ENCODE results near the gene YAE1. TPM values are rescaled to one million over a fixed set of nuclear protein-coding genes. Genes with fewer than 3 reads are reported as not detected.
A peak's percentile ranks its signal among the peaks of the same experiment; 100 is the strongest.

YAE1 gene
- total RNA-seq, 2 donors from 2014 or later: 16.0 to 18.0 TPM

- DNase-seq (ENCODE audit: low spot score): no peak
- intact Hi-C loops (cut with DNase I): no loop called here
Measured at GRCh38 chr7:39602351-39602750, 36.1 kb downstream of the YAE1 start.

- intact Hi-C loops (cut with DNase I): no loop called here
- no peak for DNase-seq (ENCODE audit: low spot score)
Measured at GRCh38 chr7:39603924-39604323, 37.7 kb downstream of the YAE1 start.

- DNase-seq (ENCODE audit: low spot score): no peak
- intact Hi-C loops (cut with DNase I): no loop called here
Measured at GRCh38 chr7:39605087-39605486, 38.9 kb downstream of the YAE1 start.

GRCh38 chr7:39606352-39606751 is 40.1 kb downstream of the YAE1 start:
- DNase-seq (ENCODE audit: low spot score): no peak
- intact Hi-C loops (cut with DNase I): no loop called here

GRCh38 chr7:39606941-39607340 is 40.7 kb downstream of the YAE1 start:
- intact Hi-C loops (cut with DNase I): no loop called here
- no peak for DNase-seq (ENCODE audit: low spot score)

- intact Hi-C loops (cut with DNase I): no loop called here
- no peak for DNase-seq (ENCODE audit: low spot score)
Measured at GRCh38 chr7:39607865-39608264, 41.7 kb downstream of the YAE1 start.

- intact Hi-C loops (cut with DNase I): no loop called here
- DNase-seq (ENCODE audit: low spot score): no peak
Measured at GRCh38 chr7:39608278-39608677, 42.1 kb downstream of the YAE1 start.

GRCh38 chr7:39609113-39609934 is 43.1 kb downstream of the YAE1 start:
- intact Hi-C loops (cut with DNase I): no loop called here
- DNase-seq (ENCODE audit: low spot score): peak; percentile 82

- DNase-seq (ENCODE audit: low spot score): no peak
- intact Hi-C loops (cut with DNase I): no loop called here
Measured at GRCh38 chr7:39609935-39610263, 43.7 kb downstream of the YAE1 start.

- no peak for DNase-seq (ENCODE audit: low spot score)
- intact Hi-C loops (cut with DNase I): no loop called here
Measured at GRCh38 chr7:39613577-39613976, 47.4 kb downstream of the YAE1 start.

- no peak for DNase-seq (ENCODE audit: low spot score)
- intact Hi-C loops (cut with DNase I): no loop called here
Measured at GRCh38 chr7:39614299-39614698, 48.1 kb downstream of the YAE1 start.

GRCh38 chr7:39615350-39615975 is 49.3 kb downstream of the YAE1 start:
- no peak for DNase-seq (ENCODE audit: low spot score)
- intact Hi-C loops (cut with DNase I): no loop called here

GRCh38 chr7:39616138-39616537 is 49.9 kb downstream of the YAE1 start:
- intact Hi-C loops (cut with DNase I): no loop called here
- no peak for DNase-seq (ENCODE audit: low spot score)

- intact Hi-C loops (cut with DNase I): no loop called here
- no peak for DNase-seq (ENCODE audit: low spot score)
Measured at GRCh38 chr7:39617005-39617404, 50.8 kb downstream of the YAE1 start.

- intact Hi-C loops (cut with DNase I): no loop called here
- DNase-seq (ENCODE audit: low spot score): no peak
Measured at GRCh38 chr7:39618868-39619267, 52.7 kb downstream of the YAE1 start.

- intact Hi-C loops (cut with DNase I): no loop called here
- DNase-seq (ENCODE audit: low spot score): no peak
Measured at GRCh38 chr7:39620486-39620885, 54.3 kb downstream of the YAE1 start.

GRCh38 chr7:39621261-39621660 is 55.1 kb downstream of the YAE1 start:
- intact Hi-C loops (cut with DNase I): no loop called here
- no peak for DNase-seq (ENCODE audit: low spot score)

GRCh38 chr7:39621784-39622411 is 55.7 kb downstream of the YAE1 start:
- intact Hi-C loops (cut with DNase I): no loop called here
- no peak for DNase-seq (ENCODE audit: low spot score)
